Prostate gland (tissue), 2 donors: ENCODE data around the gene CD151.

Source experiments
- CTCF ChIP-seq, 4 experiments: fragments of 200-600 bp in 2 of 4; fragments of 450-650 bp in 2 of 4; sonication (generic) in 2 of 4; IDR thresholded peaks; 1 replicate in 3 of 4; 2 replicates in 1 of 4; pipeline ENCODE4 v1.5.1; 2016 to 2019; ENCODE audit warnings: antibody characterized with exemption in 4 of 4, mild to moderate bottlenecking in 2 of 4, moderate library complexity in 2 of 4
- POLR2AphosphoS5 ChIP-seq: sonication (generic); formaldehyde crosslinking; IDR thresholded peaks from one replicate; pipeline ENCODE4 v1.6.1; 2017; ENCODE audit warnings: antibody characterized with exemption

- no peak for TF ChIP-seq POLR2AphosphoS5
- TF ChIP-seq CTCF (IDR thresholded peaks at IDR 0.05): no peak
Measured at GRCh38 chr11:863023-863909, 30.5 kb downstream of the CD151 start.
